ENCODE data around the gene CABP4.

DNA sequence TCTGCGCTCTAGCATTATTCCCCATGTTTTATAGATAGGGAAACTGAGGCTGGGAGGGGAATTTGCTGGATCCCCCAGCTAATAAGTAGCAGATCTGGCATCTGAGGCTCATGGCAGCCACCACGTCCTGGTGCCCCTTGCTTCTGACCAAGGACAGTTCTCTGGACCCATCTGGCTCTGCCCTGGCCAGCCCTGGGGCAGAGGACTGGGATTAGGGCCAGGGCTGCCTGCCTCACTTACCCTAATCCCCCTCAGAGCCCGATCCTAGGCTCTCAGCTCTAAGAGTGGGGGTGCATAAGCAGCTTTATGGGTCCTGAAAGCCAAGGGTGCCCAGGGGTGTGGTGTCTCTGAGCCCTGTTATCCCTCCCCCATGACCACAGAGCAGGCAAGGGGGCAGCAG is at the start of gene CABP4:
- TF ChIP-seq POLR2A (IDR thresholded peaks at IDR 0.05) (no peak), CTCF (IDR thresholded peaks at IDR 0.05) (no peak), EP300 (IDR thresholded peaks at IDR 0.05) (no peak), POLR2AphosphoS5 (IDR thresholded peaks at IDR 0.05) (no peak)
